ENCODE data around the gene MRPL14.

DNA sequence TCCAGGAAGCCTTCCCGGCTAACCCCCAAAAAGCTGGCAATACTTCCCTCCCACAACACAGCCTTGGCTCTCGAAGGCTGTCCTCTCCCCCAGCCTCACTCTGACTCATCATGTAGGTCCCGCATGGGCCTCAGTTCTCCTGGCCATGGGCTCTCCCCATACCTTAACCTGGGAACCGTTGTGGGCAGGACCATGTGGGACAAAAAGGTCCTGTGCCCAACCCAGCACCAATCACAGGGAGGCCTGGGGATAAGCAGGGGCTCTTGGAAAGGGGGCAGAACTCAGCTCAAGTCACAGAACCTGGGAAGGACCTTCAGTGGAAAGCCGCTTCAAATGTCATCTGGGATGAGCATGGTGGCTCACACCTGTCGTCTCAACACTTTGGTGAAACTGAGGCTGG lies 45.5 kb downstream of the MRPL14 start:
- TF ChIP-seq, protein P1, sequence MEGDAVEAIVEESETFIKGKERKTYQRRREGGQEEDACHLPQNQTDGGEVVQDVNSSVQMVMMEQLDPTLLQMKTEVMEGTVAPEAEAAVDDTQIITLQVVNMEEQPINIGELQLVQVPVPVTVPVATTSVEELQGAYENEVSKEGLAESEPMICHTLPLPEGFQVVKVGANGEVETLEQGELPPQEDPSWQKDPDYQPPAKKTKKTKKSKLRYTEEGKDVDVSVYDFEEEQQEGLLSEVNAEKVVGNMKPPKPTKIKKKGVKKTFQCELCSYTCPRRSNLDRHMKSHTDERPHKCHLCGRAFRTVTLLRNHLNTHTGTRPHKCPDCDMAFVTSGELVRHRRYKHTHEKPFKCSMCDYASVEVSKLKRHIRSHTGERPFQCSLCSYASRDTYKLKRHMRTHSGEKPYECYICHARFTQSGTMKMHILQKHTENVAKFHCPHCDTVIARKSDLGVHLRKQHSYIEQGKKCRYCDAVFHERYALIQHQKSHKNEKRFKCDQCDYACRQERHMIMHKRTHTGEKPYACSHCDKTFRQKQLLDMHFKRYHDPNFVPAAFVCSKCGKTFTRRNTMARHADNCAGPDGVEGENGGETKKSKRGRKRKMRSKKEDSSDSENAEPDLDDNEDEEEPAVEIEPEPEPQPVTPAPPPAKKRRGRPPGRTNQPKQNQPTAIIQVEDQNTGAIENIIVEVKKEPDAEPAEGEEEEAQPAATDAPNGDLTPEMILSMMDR (conservative IDR thresholded peaks at IDR 0.05; ENCODE audit: low read depth in 2 of 2), result no peak
- no peak for TF ChIP-seq NANOG (IDR thresholded peaks at IDR 0.05; ENCODE audit: borderline replicate concordance)
- TF ChIP-seq EZH2phosphoT487 (IDR thresholded peaks at IDR 0.05; ENCODE audit: unreplicated experiment), result no peak
- no peak for TF ChIP-seq POLR2AphosphoS5 (IDR thresholded peaks at IDR 0.05; ENCODE audit: low read depth)
- no peak for TF ChIP-seq STAT1 (IDR thresholded peaks at IDR 0.05; ENCODE audit: unreplicated experiment)
- TF ChIP-seq EZH2 (IDR thresholded peaks at IDR 0.05; ENCODE audit: low read depth, unreplicated experiment), result no peak
- TF ChIP-seq JUNB (IDR thresholded peaks at IDR 0.05; ENCODE audit: unreplicated experiment), result no peak
- no peak for TF ChIP-seq CREB1 (CRISPR knock-in tag; IDR thresholded peaks at IDR 0.05; ENCODE audit: low read depth)
- TF ChIP-seq ZNF331 (CRISPR knock-in tag; IDR thresholded peaks at IDR 0.05; ENCODE audit: low read depth), result no peak

All from GM23338 (cell line).